Activated naive CD8-positive, alpha-beta T cell (primary cell): ENCODE data around the gene PRKCZ.

Source experiments
- H3K27ac Mint-ChIP-seq: one replicate; pipeline ENCODE4 v1.8.0; 2021; ENCODE audit warnings: mixed read lengths
- H3K27me3 Mint-ChIP-seq: one replicate; pipeline ENCODE4 v1.8.0; 2021; ENCODE audit warnings: mixed read lengths
- H3K36me3 Mint-ChIP-seq: one replicate; pipeline ENCODE4 v1.8.0; 2021; ENCODE audit warnings: mixed read lengths
- H3K4me1 Mint-ChIP-seq: one replicate; pipeline ENCODE4 v1.8.0; 2021; ENCODE audit warnings: low read depth, mixed read lengths
- H3K4me3 Mint-ChIP-seq: one replicate; pipeline ENCODE4 v1.8.0; 2021; ENCODE audit warnings: mild to moderate bottlenecking, mixed read lengths
- H3K9me3 Mint-ChIP-seq: one replicate; pipeline ENCODE4 v1.8.0; 2021; ENCODE audit warnings: low read depth, mixed read lengths

PRKCZ gene

GRCh38 chr1:2181752-2182151 lies 131.5 kb downstream of the PRKCZ start:
- no peaks in the 10 kb centered on the region for H3K9me3 Mint-ChIP-seq
- H3K27me3 Mint-ChIP-seq, result no peaks in the 10 kb centered on the region
- no peaks in the 10 kb centered on the region for H3K4me1 Mint-ChIP-seq
- H3K4me3 Mint-ChIP-seq, result no peak overlapping the region
- H3K36me3 Mint-ChIP-seq, result peaks cover 2% of the 10 kb centered on the region
- no peak overlapping the region for H3K27ac Mint-ChIP-seq

DNA sequence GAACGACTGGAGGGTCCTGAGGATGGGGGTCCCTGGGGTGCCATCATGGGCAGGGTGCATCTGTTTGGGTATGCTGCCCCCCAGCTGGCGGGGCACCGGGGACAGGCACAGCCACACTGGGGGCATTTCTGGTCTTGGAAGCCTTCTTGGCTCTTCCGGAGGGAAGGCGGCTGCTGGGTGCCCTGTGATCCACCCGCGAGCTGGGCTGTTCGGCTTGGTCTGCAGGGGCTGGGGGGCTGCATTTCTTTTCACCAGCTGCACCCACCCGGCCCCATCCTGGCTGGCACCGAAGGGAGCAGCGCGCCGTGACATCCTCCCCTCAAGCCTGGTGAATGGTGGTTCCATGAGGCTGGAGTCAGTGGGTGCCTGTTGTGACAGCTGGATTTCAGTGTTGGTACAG lies 132.2 kb downstream of the PRKCZ start:
- no peaks in the 10 kb centered on the region for H3K9me3 Mint-ChIP-seq
- H3K27ac Mint-ChIP-seq, result no peak overlapping the region
- H3K27me3 Mint-ChIP-seq, result no peaks in the 10 kb centered on the region
- no peaks in the 10 kb centered on the region for H3K4me1 Mint-ChIP-seq
- no peak overlapping the region for H3K4me3 Mint-ChIP-seq
- peaks cover 2% of the 10 kb centered on the region for H3K36me3 Mint-ChIP-seq

DNA sequence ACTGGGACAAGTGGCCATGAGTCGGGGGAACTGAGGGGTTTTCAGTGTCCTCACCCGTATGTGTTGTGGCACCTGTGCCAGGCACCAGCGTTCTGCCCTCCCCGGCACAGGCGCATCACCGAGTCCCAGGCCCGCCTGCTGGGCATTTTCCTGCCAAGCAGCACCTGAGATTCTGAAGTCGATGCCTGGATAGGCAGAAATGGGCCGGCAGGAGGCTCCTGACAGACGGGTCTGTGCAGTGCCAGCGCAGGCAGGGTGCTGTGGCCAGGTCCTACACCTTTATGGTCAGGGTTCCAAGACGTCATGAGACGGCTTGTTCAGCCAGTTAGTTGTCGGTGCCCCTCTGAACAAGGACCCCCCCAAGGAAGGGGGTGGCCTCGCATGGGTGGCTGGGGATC lies 133.7 kb downstream of the PRKCZ start:
- H3K4me1 Mint-ChIP-seq, result no peaks in the 10 kb centered on the region
- H3K27ac Mint-ChIP-seq, result no peak overlapping the region
- H3K27me3 Mint-ChIP-seq, result no peaks in the 10 kb centered on the region
- no peak overlapping the region for H3K4me3 Mint-ChIP-seq
- no peaks in the 10 kb centered on the region for H3K9me3 Mint-ChIP-seq
- H3K36me3 Mint-ChIP-seq, result peaks cover 2% of the 10 kb centered on the region

DNA sequence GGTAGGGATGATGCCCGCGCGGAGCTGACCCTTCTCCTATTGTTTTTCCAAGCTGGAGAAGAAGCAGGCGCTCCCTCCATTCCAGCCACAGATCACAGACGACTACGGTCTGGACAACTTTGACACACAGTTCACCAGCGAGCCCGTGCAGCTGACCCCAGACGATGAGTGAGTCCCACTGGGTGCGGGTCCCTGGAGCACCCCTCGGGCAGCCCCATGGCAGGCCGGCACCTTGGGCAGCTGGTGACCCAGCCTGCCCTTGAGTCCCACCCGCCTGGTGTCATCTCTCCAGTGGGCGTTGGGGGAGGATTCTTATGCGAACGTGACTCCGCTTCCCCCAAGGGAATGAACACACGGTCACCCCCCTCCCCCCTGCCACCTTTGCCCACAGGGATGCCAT lies 134.3 kb downstream of the PRKCZ start:
- H3K36me3 Mint-ChIP-seq, result peaks cover 2% of the 10 kb centered on the region
- no peak overlapping the region for H3K4me3 Mint-ChIP-seq
- H3K4me1 Mint-ChIP-seq, result peaks cover 2% of the 10 kb centered on the region
- H3K9me3 Mint-ChIP-seq, result no peaks in the 10 kb centered on the region
- H3K27ac Mint-ChIP-seq, result no peak overlapping the region
- no peaks in the 10 kb centered on the region for H3K27me3 Mint-ChIP-seq

GRCh38 chr1:2184934-2185333 lies 134.7 kb downstream of the PRKCZ start:
- H3K27ac Mint-ChIP-seq, result no peak overlapping the region
- peaks cover 2% of the 10 kb centered on the region for H3K4me1 Mint-ChIP-seq
- no peaks in the 10 kb centered on the region for H3K27me3 Mint-ChIP-seq
- peaks cover 2% of the 10 kb centered on the region for H3K36me3 Mint-ChIP-seq
- H3K4me3 Mint-ChIP-seq, result no peak overlapping the region
- H3K9me3 Mint-ChIP-seq, result no peaks in the 10 kb centered on the region

DNA sequence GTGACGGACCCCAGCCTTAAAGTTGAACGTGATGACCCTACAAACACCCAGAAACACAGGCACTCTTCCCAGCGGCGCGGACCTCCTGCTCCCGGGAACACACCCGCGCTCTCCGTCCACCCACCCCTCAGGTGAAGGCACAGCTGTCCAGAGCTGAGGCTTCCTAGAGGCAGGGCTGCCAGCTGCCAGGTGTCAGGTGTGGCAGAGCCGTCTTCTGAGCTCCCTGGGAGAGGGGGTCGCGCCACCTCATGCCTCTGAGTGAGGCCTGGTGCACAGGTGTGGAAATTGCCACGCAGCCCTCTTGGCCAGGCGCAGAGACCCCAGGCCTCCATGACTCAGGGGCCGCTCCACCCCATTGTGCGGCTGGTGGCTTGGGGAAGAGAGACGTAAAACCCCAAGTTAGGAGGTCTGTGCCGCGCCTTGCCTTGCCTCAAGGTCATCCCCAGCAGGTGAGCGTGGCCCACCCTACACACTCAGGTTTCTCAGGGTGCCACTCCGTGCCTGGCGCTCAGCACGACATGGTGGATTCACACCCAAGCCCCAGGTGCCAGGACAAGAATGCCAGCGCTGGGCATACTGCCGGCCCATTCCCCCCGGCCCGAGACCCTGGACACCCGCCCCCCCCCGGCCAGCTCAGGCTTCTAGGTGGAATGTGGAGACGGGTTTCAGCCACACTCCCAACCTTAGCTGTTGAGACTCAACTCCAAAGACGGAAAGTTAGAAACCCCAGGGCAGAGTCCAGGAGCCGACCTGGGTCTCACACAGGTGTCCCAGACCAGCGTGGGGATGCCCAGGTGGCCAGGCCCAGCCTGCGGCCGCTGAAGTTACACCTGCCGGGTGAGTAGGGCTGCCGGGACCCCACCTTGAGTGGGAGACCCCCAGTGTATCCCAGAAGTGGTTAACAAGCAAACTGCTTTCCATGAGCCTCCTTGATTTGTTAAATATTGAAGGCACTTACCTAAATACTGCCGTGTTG lies 136.0 kb downstream of the PRKCZ start:
- no peak overlapping the region for H3K27ac Mint-ChIP-seq
- H3K36me3 Mint-ChIP-seq, result peaks cover 2% of the 10 kb centered on the region
- peaks cover 2% of the 10 kb centered on the region for H3K4me1 Mint-ChIP-seq

GRCh38 chr1:2186901-2187300 lies 136.7 kb downstream of the PRKCZ start:
- Mint-ChIP-seq H3K4me3 (no peak overlapping the region), H3K36me3 (peaks cover 2% of the 10 kb centered on the region), H3K9me3 (no peaks in the 10 kb centered on the region), H3K4me1 (peaks cover 4% of the 10 kb centered on the region), H3K27ac (no peak overlapping the region), H3K27me3 (no peaks in the 10 kb centered on the region)

More for the DNA sequence above, 136.0 kb downstream of the PRKCZ start:
- Mint-ChIP-seq H3K4me3 (no peak overlapping the region), H3K27me3 (no peaks in the 10 kb centered on the region), H3K9me3 (no peaks in the 10 kb centered on the region)

- H3K27ac Mint-ChIP-seq, result no peak overlapping the region
- peaks cover 4% of the 10 kb centered on the region for H3K4me1 Mint-ChIP-seq
- no peak overlapping the region for H3K4me3 Mint-ChIP-seq
- H3K9me3 Mint-ChIP-seq, result no peaks in the 10 kb centered on the region
- no peaks in the 10 kb centered on the region for H3K27me3 Mint-ChIP-seq
- H3K36me3 Mint-ChIP-seq, result peaks cover 2% of the 10 kb centered on the region
Measured at GRCh38 chr1:2187619-2188018, 137.4 kb downstream of the PRKCZ start.

DNA sequence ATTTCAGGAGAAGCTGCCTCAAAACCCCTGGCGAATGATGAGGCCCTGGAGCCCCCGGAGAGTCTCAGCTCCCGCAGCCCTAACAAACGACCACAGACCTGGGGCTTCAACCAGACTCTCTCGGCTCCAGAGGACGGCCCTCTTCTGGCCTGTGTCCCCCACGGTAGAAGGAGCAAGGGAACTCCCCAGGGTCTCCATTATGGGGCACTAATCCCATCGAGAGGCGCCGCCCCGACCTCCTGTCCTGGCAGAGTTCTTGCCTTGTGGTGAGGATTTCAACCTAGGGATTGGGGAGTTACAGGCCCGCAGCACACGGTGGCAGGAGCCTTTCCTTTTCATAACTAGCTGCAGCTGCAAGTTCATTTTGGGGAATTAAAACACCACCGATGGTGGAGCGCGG lies 138.1 kb downstream of the PRKCZ start:
- H3K9me3 Mint-ChIP-seq, result no peaks in the 10 kb centered on the region
- no peak overlapping the region for H3K27ac Mint-ChIP-seq

GRCh38 chr1:2189459-2190425 lies 139.5 kb downstream of the PRKCZ start:
- Mint-ChIP-seq H3K4me1 (peaks cover 7% of the 10 kb centered on the region), H3K27ac (peak overlapping the region; percentile 88), H3K27me3 (no peaks in the 10 kb centered on the region), H3K4me3 (peak overlapping the region; percentile 81), H3K9me3 (no peaks in the 10 kb centered on the region), H3K36me3 (peaks cover 2% of the 10 kb centered on the region)

More for the DNA sequence above, 138.1 kb downstream of the PRKCZ start:
- H3K36me3 Mint-ChIP-seq, result peaks cover 2% of the 10 kb centered on the region
- H3K27me3 Mint-ChIP-seq, result no peaks in the 10 kb centered on the region
- peaks cover 7% of the 10 kb centered on the region for H3K4me1 Mint-ChIP-seq
- no peak overlapping the region for H3K4me3 Mint-ChIP-seq

DNA sequence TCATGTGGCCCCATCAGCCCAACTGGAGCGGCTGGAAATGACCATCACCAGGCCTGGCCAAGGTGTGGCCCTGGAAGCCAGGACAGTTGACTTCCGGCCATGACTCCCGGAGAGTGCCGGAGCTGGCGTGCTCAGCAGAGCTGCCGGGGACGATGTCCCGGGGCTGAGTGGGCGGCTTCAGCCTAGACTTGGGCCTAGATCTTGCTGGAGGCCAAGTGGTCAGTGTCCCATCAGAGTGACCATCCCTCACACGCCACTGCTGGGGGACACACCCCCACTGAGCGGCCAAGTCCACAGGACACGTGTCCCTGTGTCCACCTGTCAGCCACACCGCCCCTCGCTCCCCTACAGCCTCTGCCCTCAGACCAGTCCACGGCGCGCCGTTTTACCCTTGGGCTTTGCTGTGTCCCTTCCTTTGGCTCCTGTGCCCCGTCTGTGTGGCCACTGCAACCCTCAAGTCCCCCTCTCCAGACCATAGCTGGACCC lies 140.3 kb downstream of the PRKCZ start:
- peaks cover under 1% of the 10 kb centered on the region for H3K36me3 Mint-ChIP-seq
- no peaks in the 10 kb centered on the region for H3K9me3 Mint-ChIP-seq
- peak overlapping the region; percentile 47 for H3K4me3 Mint-ChIP-seq
- peaks cover 7% of the 10 kb centered on the region for H3K4me1 Mint-ChIP-seq
- no peaks in the 10 kb centered on the region for H3K27me3 Mint-ChIP-seq
- no peak overlapping the region for H3K27ac Mint-ChIP-seq

DNA sequence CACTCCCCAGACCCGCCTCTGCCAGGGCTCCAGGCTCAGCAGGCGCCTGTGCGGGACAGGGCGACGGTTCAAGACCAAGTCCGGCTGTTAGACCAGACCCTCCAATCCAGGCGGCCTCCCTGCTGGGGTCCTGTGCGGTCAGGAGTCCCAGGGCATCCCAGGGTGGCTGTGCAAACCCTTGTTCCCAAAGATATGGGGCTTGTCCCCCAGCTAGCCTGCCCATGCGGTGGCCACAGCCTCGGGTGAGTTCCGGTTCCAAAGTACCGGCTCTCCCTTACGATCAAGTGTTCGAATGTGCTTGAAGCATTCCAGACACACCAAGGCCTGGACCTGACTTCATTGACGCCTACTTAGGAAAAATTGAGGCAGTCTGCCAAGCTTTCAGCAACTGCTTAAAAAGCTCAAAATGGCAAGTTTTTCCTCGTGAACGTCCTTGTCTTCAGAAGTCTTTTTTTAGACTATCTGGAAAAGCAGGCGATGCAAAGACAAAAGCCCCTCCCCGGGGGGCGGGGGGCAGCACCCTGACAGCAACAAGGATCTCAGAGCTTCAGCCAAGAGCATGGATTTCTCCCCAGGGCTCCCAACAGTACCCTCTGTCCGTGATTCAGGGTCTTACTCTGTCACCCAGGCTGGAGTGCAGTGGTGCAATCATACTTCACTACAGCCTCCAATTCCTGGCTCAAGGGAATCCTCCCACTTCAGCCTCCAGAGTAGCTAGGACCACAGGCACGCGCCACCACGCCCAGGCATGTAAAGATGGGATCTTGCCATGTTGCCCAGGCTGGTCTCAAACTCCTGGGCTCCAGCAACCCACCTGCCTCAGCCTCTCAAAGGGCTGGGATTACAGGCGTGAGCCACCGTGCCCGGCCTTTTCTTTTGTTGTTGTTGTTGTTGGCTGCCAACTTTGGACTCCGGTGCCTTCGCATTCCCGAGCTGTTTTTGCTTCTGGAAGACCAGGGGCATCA lies 142.1 kb downstream of the PRKCZ start:
- H3K9me3 Mint-ChIP-seq, result no peaks in the 10 kb centered on the region
- no peaks in the 10 kb centered on the region for H3K36me3 Mint-ChIP-seq
- H3K4me1 Mint-ChIP-seq, result peaks cover 7% of the 10 kb centered on the region
- H3K27ac Mint-ChIP-seq, result peak overlapping the region; percentile 10
- peak overlapping the region; percentile 69 for H3K4me3 Mint-ChIP-seq
- no peaks in the 10 kb centered on the region for H3K27me3 Mint-ChIP-seq

- Mint-ChIP-seq H3K4me1 (peaks cover 12% of the 10 kb centered on the region), H3K9me3 (no peaks in the 10 kb centered on the region), H3K27me3 (no peaks in the 10 kb centered on the region), H3K36me3 (no peaks in the 10 kb centered on the region), H3K27ac (peak overlapping the region; percentile 28), H3K4me3 (peak overlapping the region; percentile 76)
Measured at GRCh38 chr1:2193514-2194281, 143.5 kb downstream of the PRKCZ start.
